ENCODE measurements around the gene GSTA4.

The GSTA4 gene

GRCh38 chr6:53038596-53038995 is 43.5 kb upstream of the GSTA4 start:
- H3K27ac ChIP-seq: no peak overlapping the region
- POLR2A ChIA-PET (ENCODE audit: low non-redundant PET): no interaction called here
- TF ChIP-seq CTCF (conservative IDR thresholded peaks at IDR 0.05; ENCODE audit: low read depth): no peak
- DNase-seq (ENCODE audit: low spot score): no peak
- CTCF ChIA-PET: no interaction called here

- ChIA-PET POLR2A (ENCODE audit: low non-redundant PET) (no interaction called here), CTCF (no interaction called here)
- no peak overlapping the region for H3K27ac ChIP-seq
- no peak for DNase-seq (ENCODE audit: low spot score)
- TF ChIP-seq CTCF (conservative IDR thresholded peaks at IDR 0.05; ENCODE audit: low read depth): no peak
Observed at GRCh38 chr6:53038141-53038540, 43.1 kb upstream of the GSTA4 start.

- ChIA-PET CTCF (no interaction called here), POLR2A (ENCODE audit: low non-redundant PET) (no interaction called here)
- no peak for TF ChIP-seq CTCF (conservative IDR thresholded peaks at IDR 0.05; ENCODE audit: low read depth)
- no peak for DNase-seq (ENCODE audit: low spot score)
- H3K27ac ChIP-seq: no peak overlapping the region
Observed at GRCh38 chr6:53035549-53036213, 40.6 kb upstream of the GSTA4 start.

- no peak overlapping the region for H3K27ac ChIP-seq
- ChIA-PET CTCF (no interaction called here), POLR2A (ENCODE audit: low non-redundant PET) (no interaction called here)
- no peak for TF ChIP-seq CTCF (conservative IDR thresholded peaks at IDR 0.05; ENCODE audit: low read depth)
- no peak for DNase-seq (ENCODE audit: low spot score)
Observed at GRCh38 chr6:53033764-53034163, 38.7 kb upstream of the GSTA4 start.

GRCh38 chr6:53032849-53033248 is 37.8 kb upstream of the GSTA4 start:
- DNase-seq (ENCODE audit: low spot score): no peak
- POLR2A ChIA-PET (ENCODE audit: low non-redundant PET): no interaction called here
- CTCF ChIA-PET: interaction anchor here (0.6 kb wide), 2 partner anchors 18 to 31 kb away, joined by 3 read pairs; no protein-coding TSS in a partner anchor
- no peak for TF ChIP-seq CTCF (conservative IDR thresholded peaks at IDR 0.05; ENCODE audit: low read depth)
- no peak overlapping the region for H3K27ac ChIP-seq

GRCh38 chr6:53031281-53031680 is 36.2 kb upstream of the GSTA4 start:
- H3K27ac ChIP-seq: no peak overlapping the region
- DNase-seq (ENCODE audit: low spot score): no peak
- no peak for TF ChIP-seq CTCF (conservative IDR thresholded peaks at IDR 0.05; ENCODE audit: low read depth)
- CTCF ChIA-PET: no interaction called here
- POLR2A ChIA-PET (ENCODE audit: low non-redundant PET): no interaction called here

All from RWPE1 (cell line).